GM12891 (cell line): ENCODE data around the gene CTNNA3.

Source experiments
- DNase-seq: peaks from one replicate; pipeline ENCODE4 v3.0.0; 2011; ENCODE audit warnings: low spot score; ENCODE audit not compliant: insufficient read length
- FAIRE-seq: peaks from 2 replicates; lab custom pipeline; 2011; peaks lifted over from hg19 to GRCh38; lab: Jason Lieb, UNC
- PAX5 ChIP-seq: IDR thresholded peaks from 2 replicates; pipeline ENCODE4 v1.6.1; 2011; ENCODE audit warnings: low read length, moderate library complexity, mild to moderate bottlenecking; ENCODE audit not compliant: insufficient read depth, severe bottlenecking
- POLR2A ChIP-seq: IDR thresholded peaks from 2 replicates; pipeline ENCODE4 v1.6.1; 2011; ENCODE audit warnings: low read depth, low read length, control low read depth
- POLR2AphosphoS5 ChIP-seq: IDR thresholded peaks from 2 replicates; pipeline ENCODE4 v1.6.1; 2011; ENCODE audit warnings: low read depth, low read length, control low read depth
- POU2F2 ChIP-seq: IDR thresholded peaks from 2 replicates; pipeline ENCODE4 v1.6.1; 2011; ENCODE audit warnings: low read depth, mild to moderate bottlenecking, control low read depth, low read length, moderate library complexity
- SPI1 ChIP-seq: IDR thresholded peaks from 2 replicates; pipeline ENCODE4 v1.6.1; 2011; ENCODE audit warnings: low read depth, low read length, control low read depth
- TAF1 ChIP-seq: IDR thresholded peaks from 2 replicates; pipeline ENCODE4 v1.6.1; 2011; ENCODE audit warnings: low read depth, low read length, control low read depth

Gene CTNNA3

GRCh38 chr10:66723608-66724400 lies 972.2 kb downstream of the CTNNA3 start:
- TF ChIP-seq PAX5 (no peak), SPI1 (no peak), POLR2A (no peak), POLR2AphosphoS5 (no peak), POU2F2 (no peak), TAF1 (no peak)
- no peak for FAIRE-seq
- DNase-seq = no peak

GRCh38 chr10:66719483-66719882 lies 976.5 kb downstream of the CTNNA3 start:
- TF ChIP-seq TAF1 = no peak
- TF ChIP-seq PAX5 = no peak
- no peak for TF ChIP-seq SPI1
- no peak for TF ChIP-seq POU2F2
- TF ChIP-seq POLR2AphosphoS5 = no peak
- TF ChIP-seq POLR2A = no peak
- DNase-seq (no peak), FAIRE-seq (no peak)

GRCh38 chr10:66717231-66717981 lies 978.6 kb downstream of the CTNNA3 start:
- no peak for TF ChIP-seq POLR2A
- TF ChIP-seq POU2F2 = no peak
- TF ChIP-seq SPI1 = no peak
- TF ChIP-seq POLR2AphosphoS5 = no peak
- no peak for DNase-seq
- no peak for FAIRE-seq

GRCh38 chr10:66714741-66715140 lies 981.3 kb downstream of the CTNNA3 start:
- DNase-seq = no peak
- TF ChIP-seq POLR2AphosphoS5 = no peak
- no peak for TF ChIP-seq POLR2A
- no peak for TF ChIP-seq PAX5
- no peak for TF ChIP-seq POU2F2
- no peak for FAIRE-seq

GRCh38 chr10:66713387-66713786 lies 982.6 kb downstream of the CTNNA3 start:
- TF ChIP-seq PAX5 = no peak
- no peak for TF ChIP-seq SPI1
- no peak for TF ChIP-seq POU2F2
- no peak for TF ChIP-seq TAF1
- no peak for TF ChIP-seq POLR2A
- TF ChIP-seq POLR2AphosphoS5 = no peak
- FAIRE-seq = no peak
- DNase-seq = no peak

GRCh38 chr10:66698069-66698468 lies 997.9 kb downstream of the CTNNA3 start:
- TF ChIP-seq POLR2A (no peak), POLR2AphosphoS5 (no peak), PAX5 (no peak), TAF1 (no peak)
- FAIRE-seq (no peak), DNase-seq (no peak)

GRCh38 chr10:66695046-66695445 lies 1000.9 kb downstream of the CTNNA3 start:
- TF ChIP-seq POU2F2 (no peak), POLR2A (no peak), PAX5 (no peak), TAF1 (no peak), SPI1 (no peak), POLR2AphosphoS5 (no peak)
- no peak for DNase-seq
- FAIRE-seq = no peak

GRCh38 chr10:66684581-66684980 lies 1011.4 kb downstream of the CTNNA3 start:
- FAIRE-seq (no peak), DNase-seq (no peak)
- TF ChIP-seq POLR2A = no peak

GRCh38 chr10:66680886-66681285 lies 1015.1 kb downstream of the CTNNA3 start:
- FAIRE-seq (no peak), DNase-seq (no peak)
- no peak for TF ChIP-seq POLR2A
- TF ChIP-seq POLR2AphosphoS5 = no peak
- TF ChIP-seq TAF1 = no peak
- no peak for TF ChIP-seq POU2F2
- TF ChIP-seq PAX5 = no peak
- no peak for TF ChIP-seq SPI1

GRCh38 chr10:66678521-66678920 lies 1017.5 kb downstream of the CTNNA3 start:
- DNase-seq (no peak), FAIRE-seq (no peak)
- no peak for TF ChIP-seq TAF1
- no peak for TF ChIP-seq POLR2AphosphoS5
- no peak for TF ChIP-seq PAX5
- no peak for TF ChIP-seq POU2F2
- no peak for TF ChIP-seq SPI1
- TF ChIP-seq POLR2A = no peak
